Mucosa of descending colon (tissue), 3 donors: Measurements from ENCODE around the gene GRK1. TPM values are rescaled to one million over a fixed set of nuclear protein-coding genes. Genes with fewer than 3 reads are reported as not detected.
"Not testable (repeated sequence)": the region's sequence is repeated elsewhere in the genome, so short reads cannot be mapped to it uniquely, and the experiment has no call there.

ENCODE experiments used
- ATAC-seq: fragments of 200-7000 bp; cut with Tn5 transposase; one replicate; pipeline ENCODE4 v1.9.1; 2020; ENCODE audit warnings: mild to moderate bottlenecking, moderate library complexity
- DNase-seq, 3 donors: peaks; one replicate each; pipeline ENCODE4 v3.0.0-alpha.2; 2020
- H3K36me3 ChIP-seq: fragments of 200-600 bp; one replicate; pipeline ENCODE4 v1.8.0; 2021; ENCODE audit warnings: low read depth, mild to moderate bottlenecking
- H3K4me1 ChIP-seq: fragments of 200-600 bp; one replicate; pipeline ENCODE4 v1.8.0; 2021; ENCODE audit warnings: low read depth, mild to moderate bottlenecking
- H3K4me3 ChIP-seq: fragments of 200-600 bp; one replicate; pipeline ENCODE4 v1.8.0; 2021; ENCODE audit warnings: mild to moderate bottlenecking
- H3K9me3 ChIP-seq: fragments of 200-600 bp; one replicate; pipeline ENCODE4 v1.8.0; 2021; ENCODE audit warnings: mild to moderate bottlenecking
- CTCF ChIP-seq: fragments of 200-600 bp; IDR thresholded peaks from one replicate; pipeline ENCODE4 v1.8.0; 2022; ENCODE audit warnings: antibody characterized with exemption, mild to moderate bottlenecking
- intact Hi-C, 2 donors: fragments of 100-400 bp; cut with DNase I in 1 of 2; cut with micrococcal nuclease in 1 of 2; formaldehyde crosslinking; loops; one replicate each; pipeline versions ENCODE4 v1.11.0 to v1.11.1; 2022; cut with DNase I, micrococcal nuclease
- total RNA-seq, 3 donors: library from RNA; stranded (reverse); fragmentation: NEBNext Ultra II Directional in 2 of 3; extraction: Animal tissue kit (Norgen Biotek cat#: 25700) in 2 of 3; gene quantifications; one replicate each; pipeline versions ENCODE4 v1.2.1 to v1.2.4, GENCODE V29; 2021 to 2023
- donor health status: DM: no; HTN: no; CAD: no; lungs with moderate emphysema.
- donor health status: DM: no; HTN: no; CAD: no.
- donor health status: DM: no; HTN: yes; CAD: no.

GRK1 gene
- total RNA-seq, 3 donors from 2014 or later: 0.09 to 0.19 (median 0.09) TPM

DNA sequence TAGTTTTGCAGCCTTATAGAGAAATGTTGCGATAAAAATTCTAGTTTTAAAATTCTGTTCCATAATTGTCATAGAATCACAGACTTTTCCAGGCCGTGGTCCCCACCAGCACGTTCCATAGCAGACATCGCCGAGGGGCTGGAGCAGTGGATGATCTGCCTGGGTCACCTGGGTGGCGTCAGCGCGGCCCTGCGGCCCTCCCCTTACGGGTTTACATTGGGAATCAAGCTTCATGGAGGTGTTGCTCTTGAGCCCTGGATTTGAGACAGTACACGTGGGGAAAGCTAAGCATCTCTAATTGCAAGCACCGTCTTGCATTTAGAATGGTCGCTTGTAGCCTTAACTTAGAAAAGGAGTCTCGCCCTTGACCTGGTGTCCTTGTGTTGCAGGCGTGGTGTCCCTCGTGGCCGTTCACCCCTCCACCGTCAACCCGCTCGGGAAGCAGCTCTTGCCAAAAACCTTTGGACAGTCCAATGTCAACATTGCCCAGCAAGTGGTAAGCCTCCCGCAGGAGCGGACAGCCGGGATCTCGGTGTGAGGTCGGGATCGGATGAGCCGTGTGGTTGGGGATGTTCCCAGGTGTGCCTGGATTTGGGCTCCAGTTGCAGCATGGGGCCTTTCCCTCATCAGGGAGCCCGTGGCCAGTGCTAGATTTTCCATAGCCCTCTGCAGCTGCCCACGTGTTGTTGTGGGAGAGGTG, 44.1 kb upstream of the GRK1 start:
- H3K36me3 ChIP-seq: no peaks in the 10 kb centered on the region
- intact Hi-C loops: no loop called here
- TF ChIP-seq CTCF: no peak
- H3K4me1 ChIP-seq: no peaks in the 10 kb centered on the region
- ATAC-seq: no peak
- H3K4me3 ChIP-seq: no peak overlapping the region
- H3K9me3 ChIP-seq: no peaks in the 10 kb centered on the region
- no peak for DNase-seq

DNA sequence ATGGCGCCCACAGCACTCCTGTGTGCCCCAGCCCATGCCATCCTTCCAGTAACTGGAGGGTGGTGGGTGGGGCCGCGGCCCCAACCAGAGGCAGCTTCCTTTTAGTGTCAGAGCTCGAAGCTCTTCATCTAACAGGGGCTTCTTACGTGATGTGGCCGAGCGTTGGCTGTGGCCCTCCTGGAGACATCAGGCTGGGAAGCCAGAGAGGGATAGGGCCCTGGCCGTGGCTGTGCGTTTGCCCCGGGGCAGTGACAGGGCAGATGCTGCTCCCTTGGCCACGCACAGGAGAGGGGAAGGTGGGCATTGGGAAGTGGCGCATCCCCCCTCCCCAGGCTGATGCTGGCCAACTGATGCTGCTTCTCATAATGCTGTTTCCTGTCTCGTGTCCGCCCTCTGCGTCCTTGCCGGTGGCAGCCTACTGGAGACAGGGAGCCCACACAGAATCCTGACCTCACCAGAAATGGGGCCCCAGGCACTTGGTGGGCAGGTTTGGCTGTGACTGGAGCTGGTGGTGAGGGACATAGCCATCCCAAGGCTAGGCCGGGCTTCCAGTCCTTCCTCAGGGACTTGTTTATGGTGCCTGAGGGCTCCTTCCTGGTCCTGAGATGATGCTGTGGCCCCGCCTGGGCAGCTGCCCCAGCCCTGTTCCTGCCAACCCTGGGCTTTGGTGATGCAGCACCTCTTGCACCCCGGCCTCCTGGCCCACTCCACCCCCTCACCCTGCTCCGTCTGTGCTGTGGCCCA, 43.4 kb upstream of the GRK1 start:
- intact Hi-C loops: no loop called here
- TF ChIP-seq CTCF: no peak
- ATAC-seq: no peak
- no peak for DNase-seq
- Histone ChIP-seq H3K4me1 (no peaks in the 10 kb centered on the region), H3K36me3 (no peaks in the 10 kb centered on the region), H3K4me3 (no peak overlapping the region), H3K9me3 (no peaks in the 10 kb centered on the region)

GRCh38 chr13:113624235-113624587, 42.8 kb upstream of the GRK1 start:
- intact Hi-C loops: no loop called here
- H3K36me3 ChIP-seq: no peaks in the 10 kb centered on the region

GRCh38 chr13:113624640-113625304, 42.2 kb upstream of the GRK1 start:
- H3K9me3 ChIP-seq, H3K36me3 ChIP-seq, H3K4me1 ChIP-seq, intact Hi-C loops, H3K4me3 ChIP-seq, ATAC-seq, DNase-seq: not testable (repeated sequence)

More at GRCh38 chr13:113624235-113624587, 42.8 kb upstream of the GRK1 start:
- DNase-seq (no peak), ATAC-seq (no peak)
- no peaks in the 10 kb centered on the region for H3K4me1 ChIP-seq
- no peak for TF ChIP-seq CTCF
- no peaks in the 10 kb centered on the region for H3K9me3 ChIP-seq
- H3K4me3 ChIP-seq: no peak overlapping the region

DNA sequence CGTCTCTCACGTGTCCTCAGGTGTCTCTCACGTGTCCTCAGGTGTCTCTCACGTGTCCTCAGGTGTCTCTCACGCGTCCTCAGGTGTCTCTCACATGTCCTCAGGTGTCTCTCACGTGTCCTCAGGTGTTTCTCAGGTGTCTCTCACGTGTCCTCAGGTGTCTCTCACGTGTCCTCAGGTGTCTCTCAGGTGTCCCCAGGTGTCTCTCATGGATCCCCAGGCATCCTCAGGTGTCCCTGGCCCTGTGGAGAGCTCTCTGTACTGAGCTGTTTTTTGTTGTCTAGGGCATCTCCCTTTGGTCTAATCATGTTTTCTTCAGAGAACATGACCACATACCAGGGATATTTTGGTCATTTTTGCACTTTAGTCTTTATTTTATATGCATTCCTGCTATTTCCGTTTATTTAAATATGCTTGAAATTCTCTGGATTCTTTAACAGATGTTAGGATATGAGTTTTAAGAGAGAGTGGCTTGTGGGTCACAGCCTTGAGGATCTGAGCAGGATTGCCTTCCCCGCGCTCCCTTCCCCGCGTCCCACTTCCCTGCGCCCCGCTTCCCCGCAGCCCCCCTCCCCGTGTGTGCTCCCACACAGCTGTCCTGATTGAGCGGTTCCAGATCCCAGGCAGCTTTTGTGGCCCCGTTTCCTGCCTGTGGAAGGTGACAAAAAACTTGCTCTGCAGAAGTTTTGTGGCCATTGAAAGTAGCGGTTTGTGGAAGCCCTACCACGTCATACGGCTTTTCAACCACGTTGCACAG, 40.9 kb upstream of the GRK1 start:
- no peak for ATAC-seq
- intact Hi-C loops: no loop called here
- no peaks in the 10 kb centered on the region for H3K9me3 ChIP-seq
- H3K4me1 ChIP-seq: no peaks in the 10 kb centered on the region
- H3K4me3 ChIP-seq: no peak overlapping the region
- no peaks in the 10 kb centered on the region for H3K36me3 ChIP-seq
- no peak for DNase-seq
- no peak for TF ChIP-seq CTCF
